ENCODE data around the gene LTN1. TPM values are rescaled to one million over a fixed set of nuclear protein-coding genes. Genes with fewer than 3 reads are reported as not detected.
"Not testable (repeated sequence)": the region's sequence is repeated elsewhere in the genome, so short reads cannot be mapped to it uniquely, and the experiment has no call there.

The LTN1 gene
- polyA plus RNA-seq, 3 donors = 5.1 to 5.4 (median 5.4) TPM

DNA sequence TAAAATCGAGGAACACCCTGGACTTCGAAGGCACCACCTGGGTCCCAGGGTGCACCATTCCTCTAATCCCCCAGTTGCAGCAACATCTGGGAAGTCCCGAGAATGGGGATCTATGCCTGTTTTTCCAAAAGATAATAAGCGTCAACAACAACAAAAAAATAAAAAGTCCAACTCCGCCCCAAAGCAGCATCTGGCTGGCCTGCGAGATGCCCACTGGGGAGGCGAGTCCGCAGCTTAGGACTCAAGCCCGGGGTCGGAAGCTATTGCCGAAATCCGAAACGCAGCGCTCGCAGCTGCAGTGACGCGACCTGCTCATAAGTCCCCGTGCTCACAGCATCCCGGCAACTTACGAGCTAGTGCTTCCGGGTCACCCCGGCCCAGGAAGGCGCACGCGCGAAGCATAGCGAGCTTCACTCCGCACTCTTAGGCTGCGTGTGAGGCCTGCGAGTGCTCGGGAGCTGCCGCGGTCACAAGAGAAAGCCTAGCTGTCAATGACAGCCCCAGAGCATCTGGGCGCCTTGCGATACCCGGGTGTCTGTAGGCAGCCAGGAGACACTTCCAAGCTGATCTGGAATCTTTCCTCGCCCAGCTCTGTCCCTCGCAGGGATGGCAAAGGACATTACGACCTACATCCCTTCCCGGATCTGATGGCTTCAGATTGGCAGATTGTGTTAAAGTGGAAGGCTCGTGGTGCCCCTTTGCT is 9.9 kb upstream of the LTN1 start:
- H3K27ac ChIP-seq (ENCODE audit: low read depth, low read length) = peak overlapping the region; percentile 96
- 0 to 1% (median 1%) methylated on average over 41 of the region's 41 CpGs for WGBS, 3 donors

DNA sequence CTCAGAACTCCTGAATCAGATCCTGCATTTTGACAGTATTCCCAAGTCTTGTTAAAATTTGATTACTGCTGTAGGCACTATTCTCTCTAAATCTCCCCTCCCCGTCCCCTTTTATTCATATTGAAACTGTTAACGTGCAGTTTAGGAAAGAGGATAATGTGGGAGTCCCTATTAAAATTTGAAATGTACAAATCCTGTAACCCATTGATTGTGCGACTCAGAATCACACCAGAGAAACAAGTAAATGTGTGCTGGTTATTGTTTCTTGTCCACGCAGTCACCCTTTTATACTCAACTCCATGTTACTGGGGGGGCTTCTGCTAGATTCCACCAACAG is 584 bp upstream of the LTN1 start:
- H3K27ac ChIP-seq (ENCODE audit: low read depth, low read length) = no peak overlapping the region
- WGBS, 3 donors = 25 to 53% (median 48%) methylated on average over 4 of the region's 4 CpGs

DNA sequence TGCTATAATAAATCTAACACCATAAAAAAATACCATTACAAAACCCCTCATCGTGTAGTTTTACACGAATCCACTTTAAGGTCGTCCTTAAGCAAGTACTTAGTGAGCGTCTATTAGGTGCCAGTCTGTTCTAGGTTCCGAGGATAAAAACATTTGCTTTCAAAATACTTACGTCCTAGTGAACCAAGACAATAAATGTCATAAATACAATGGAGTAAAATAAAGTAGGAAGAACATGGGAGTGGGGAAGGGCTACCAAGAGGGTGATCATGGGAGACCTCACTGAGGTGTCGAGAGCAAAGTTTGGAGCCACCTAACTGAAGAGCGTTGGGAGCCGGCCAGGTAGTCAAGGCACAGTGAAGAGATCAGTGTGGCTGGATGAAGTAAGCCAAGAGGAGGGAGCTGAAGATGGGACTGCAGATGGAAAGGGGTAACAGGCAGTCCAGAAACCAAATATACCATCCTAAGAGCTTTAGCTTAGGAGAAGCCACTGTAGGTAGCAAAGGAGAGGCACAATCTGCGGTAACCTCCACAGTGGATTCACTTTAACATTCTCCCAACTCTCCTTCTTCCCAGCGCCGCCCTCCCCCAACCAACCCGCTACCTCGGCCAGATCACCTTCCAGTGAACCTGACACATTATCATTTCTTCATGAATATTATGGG is 684 bp downstream of the LTN1 start:
- no peak overlapping the region for H3K27ac ChIP-seq (ENCODE audit: low read depth, low read length)
- 2 to 8% (median 4%) methylated on average over 14 of the region's 14 CpGs for WGBS, 3 donors

DNA sequence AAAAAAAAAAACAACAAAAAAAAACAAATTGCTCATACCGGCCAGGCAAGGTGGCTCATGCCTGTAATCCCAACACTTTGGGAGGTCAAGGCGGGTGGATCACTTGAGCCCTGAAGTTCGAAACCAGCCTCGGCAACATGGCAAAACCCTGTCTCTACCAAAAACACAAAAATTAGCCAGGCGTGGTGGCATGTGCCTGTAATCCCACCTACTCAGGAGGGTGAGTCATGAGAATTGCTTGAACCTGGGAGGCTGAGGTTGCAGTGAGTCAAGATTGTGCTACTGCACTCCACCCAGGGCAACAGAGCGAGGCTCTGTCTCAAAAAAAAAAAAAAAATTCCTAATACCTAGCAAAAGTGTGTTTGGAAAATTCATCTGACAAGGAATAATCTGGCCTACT is 4.5 kb downstream of the LTN1 start:
- WGBS, 3 donors = 92 to 93% (median 92%) methylated on average over 6 of the region's 6 CpGs
- not testable (repeated sequence) for H3K27ac ChIP-seq (ENCODE audit: low read depth, low read length)

DNA sequence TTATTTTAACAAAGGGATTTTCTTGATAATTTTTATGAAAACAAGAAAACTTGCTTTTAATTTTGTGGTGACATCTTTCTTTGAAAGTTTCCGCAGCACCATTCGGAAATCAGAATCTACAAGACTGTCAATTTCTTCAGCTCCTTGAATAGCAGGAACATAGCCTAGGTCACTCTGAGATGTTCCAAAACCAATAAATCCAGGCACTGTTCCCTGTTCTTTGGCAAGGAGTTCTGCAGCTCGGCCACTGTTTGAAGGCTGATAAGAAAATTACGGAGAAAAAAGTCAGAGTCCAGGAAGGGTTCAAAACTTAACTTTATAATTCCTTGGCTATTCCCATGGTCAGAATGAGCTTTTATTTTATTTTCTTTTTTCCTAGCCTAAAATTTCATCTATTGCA is 6.0 kb downstream of the LTN1 start:
- WGBS, 3 donors = 31 to 91% (median 66%) methylated on average over 4 of the region's 4 CpGs

DNA sequence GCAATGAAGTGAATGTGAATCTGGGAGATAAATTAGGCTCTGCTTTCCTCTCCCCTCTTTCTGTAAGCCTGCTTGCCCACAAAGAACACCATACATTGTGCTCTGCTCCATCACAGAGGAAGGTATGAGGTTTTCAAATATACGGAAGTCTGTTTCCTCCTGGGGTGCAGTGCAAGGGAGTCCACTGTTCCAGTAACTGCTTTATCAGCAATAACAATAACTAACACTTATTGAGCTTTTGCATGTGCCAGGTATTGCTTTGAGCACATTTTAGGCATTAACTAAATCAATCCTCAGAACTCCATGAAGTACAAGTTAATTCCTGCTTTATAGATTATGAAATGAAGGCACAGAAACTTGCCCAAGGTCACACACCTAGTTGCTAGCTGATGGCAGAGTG is 10.0 kb downstream of the LTN1 start:
- 74 to 91% (median 75%) methylated on average over 1 of the region's 1 CpG for WGBS, 3 donors
- H3K27ac ChIP-seq (ENCODE audit: low read depth, low read length) = no peak overlapping the region

More for the DNA sequence above, 6.0 kb downstream of the LTN1 start:
- no peak overlapping the region for H3K27ac ChIP-seq (ENCODE audit: low read depth, low read length)

DNA sequence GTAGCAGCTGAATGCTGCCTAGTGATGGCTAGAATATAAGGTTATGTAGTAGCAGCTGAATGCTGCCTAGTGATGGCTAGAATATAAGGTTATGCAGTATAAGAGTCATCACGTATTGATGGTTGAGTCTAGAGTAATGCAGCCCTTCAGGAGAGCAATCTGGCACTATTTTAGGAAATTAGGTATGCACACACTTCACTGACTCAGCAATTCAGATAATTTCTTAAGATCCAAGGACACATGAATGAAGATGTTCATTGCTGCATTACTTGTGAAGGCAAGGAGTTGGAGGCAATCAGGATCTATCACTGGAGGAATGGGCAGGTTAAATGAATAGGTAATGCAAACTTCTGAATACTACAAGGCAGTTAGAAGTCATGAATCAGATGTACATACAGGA is 13.6 kb downstream of the LTN1 start:
- WGBS, 3 donors = 91 to 96% (median 94%) methylated on average over 1 of the region's 1 CpG
- no peak overlapping the region for H3K27ac ChIP-seq (ENCODE audit: low read depth, low read length)

DNA sequence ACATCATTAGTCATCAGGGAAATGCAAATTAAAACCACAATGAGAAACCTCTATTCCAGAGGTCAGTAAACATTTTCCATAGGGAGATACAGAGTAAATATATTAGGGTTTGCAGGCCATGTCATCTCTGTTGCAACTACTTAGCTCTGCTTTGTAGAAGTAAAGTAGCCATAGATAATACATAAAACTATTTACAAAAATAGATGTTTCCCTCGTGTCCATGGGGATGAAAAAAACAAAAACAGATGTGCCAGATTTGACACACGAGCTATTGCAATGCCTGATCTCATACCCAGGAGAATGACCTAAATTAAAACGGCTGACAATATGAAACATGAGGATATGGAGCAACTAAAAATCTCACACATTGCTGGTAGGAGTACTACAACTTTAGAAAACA is 17.3 kb downstream of the LTN1 start:
- 39 to 66% (median 42%) methylated on average over 3 of the region's 3 CpGs for WGBS, 3 donors
- no peak overlapping the region for H3K27ac ChIP-seq (ENCODE audit: low read depth, low read length)

DNA sequence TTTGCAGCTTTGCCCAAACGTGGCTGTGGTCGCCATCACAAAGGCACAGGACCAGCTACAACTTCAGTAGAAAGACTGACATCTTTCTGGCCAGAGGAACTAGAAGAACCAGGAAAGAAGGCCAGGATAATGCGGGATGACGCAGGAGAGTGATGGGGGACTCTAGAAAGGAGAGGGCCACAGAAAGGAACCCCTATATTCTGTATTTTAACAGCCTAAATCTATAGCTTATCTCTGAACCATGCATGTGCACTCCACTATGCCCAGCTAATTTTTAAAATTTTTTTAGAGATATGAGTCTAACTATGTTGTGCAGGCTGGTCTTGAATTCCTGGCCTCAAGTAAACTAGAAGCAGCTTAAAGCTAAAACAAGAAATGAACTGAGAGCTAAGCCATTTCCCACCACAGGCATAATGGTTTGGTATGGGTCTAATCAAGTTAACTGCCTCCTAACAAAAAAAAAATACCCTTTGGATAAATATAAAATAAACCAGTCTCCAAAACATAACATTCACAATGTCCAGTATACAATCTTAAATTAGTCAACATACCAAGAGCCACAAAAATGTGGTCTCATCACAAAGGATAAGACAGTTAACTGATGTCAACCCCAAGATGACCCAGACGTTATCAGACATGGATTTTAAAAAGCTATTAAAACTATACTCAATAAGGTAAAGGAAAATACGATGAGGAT is 18.0 kb downstream of the LTN1 start:
- WGBS, 3 donors = 88 to 94% (median 89%) methylated on average over 6 of the region's 6 CpGs
- H3K27ac ChIP-seq (ENCODE audit: low read depth, low read length) = no peak overlapping the region

DNA sequence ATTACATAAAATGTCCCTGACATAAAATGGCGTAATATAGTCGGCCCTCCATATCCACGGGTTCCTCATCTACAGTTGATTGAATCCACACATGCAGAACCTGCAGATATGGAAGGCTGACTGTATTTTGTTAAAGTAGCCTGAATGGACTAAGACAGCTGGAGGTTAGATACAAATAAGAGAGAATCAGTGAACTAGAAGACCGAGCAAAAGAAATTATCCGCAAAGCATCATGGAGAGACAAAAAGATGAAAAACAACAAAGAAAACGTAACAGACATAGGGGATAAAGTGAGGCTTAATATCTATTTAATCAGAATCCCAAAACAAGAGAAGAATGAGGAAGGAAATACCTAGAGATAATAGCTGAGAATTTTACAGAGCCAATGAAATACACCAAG is 20.3 kb downstream of the LTN1 start:
- no peak overlapping the region for H3K27ac ChIP-seq (ENCODE audit: low read depth, low read length)
- 87 to 98% (median 96%) methylated on average over 6 of the region's 6 CpGs for WGBS, 3 donors

DNA sequence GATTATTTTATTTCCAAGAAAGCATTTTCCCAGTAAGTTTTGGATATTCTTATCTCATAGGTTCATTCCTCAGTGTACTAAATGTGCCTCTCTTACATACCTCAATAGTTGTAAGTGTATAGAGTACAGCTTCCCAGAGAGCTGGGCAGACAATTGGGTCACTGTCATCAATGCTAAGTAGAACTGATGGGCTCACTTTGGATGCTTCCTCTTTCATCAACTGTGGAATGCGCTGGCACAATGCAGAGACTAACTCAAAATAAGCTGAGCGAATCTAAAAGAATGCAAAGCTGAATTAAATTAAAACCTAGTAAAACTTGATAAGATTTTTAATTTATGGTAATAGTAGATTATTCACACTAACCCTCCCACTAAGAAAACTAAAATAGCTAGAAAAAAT is 21.5 kb downstream of the LTN1 start:
- no peak overlapping the region for H3K27ac ChIP-seq (ENCODE audit: low read depth, low read length)
- 95 to 100% (median 98%) methylated on average over 2 of the region's 2 CpGs for WGBS, 3 donors

DNA sequence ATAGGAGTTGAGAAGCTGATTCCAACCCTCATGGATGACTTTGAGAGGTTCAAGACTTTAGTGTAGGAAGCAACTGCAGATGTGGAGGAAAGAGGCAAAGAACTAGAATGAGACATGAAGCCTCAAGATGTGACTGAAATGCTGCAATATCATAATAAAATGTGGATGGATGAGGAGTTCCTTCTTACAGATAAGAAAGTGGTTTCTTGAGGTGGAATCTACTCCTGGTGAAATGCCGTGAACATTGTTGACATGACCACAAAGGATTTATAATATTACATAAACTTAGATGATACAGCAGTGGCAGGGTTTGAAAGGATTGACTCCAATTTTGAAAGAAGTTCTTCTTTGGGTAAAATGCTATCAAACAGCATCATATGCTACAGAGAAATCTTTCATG is 28.8 kb downstream of the LTN1 start:
- WGBS, 3 donors = 92 to 97% (median 97%) methylated on average over 1 of the region's 1 CpG
- H3K27ac ChIP-seq (ENCODE audit: low read depth, low read length) = no peak overlapping the region

DNA sequence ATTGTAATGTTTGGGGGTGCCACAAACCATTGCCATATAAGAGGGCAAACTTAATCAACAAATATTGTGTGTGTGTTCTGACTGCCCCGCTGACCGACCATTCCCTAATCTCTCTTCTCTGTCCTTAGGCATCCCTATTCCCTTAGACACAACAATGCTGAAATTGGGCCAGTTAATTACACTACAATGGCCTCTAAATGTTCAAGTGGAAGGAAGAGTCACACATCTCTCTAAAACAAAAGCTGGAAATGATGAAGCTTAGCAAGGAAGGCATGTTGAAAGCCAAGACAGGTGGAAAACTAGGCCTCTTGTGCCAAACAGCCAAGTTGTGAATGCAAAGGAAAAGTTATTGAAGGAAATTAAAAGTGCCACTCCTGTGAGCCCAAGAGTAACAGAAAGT is 30.2 kb downstream of the LTN1 start:
- H3K27ac ChIP-seq (ENCODE audit: low read depth, low read length) = no peak overlapping the region
- 76 to 87% (median 76%) methylated on average over 2 of the region's 2 CpGs for WGBS, 3 donors

DNA sequence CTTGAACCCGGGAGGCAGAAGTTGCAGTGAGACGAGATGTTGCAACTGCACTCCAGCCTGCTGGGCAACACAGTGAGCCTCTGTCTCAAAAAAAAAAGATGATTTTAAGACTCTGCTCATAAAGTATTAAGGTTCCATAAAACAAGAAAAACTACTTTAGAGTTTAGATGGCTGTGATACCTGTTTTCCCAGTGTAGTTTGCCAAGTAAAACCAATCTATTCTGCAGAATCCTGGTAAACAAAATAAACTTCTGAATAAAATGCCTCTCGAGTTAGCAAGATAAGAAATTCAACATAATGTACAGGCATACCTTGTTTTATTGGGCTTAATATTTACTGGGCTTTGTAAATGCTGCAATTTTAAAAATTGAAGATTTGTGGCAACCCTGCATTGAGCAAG is 30.8 kb downstream of the LTN1 start:
- 64 to 90% (median 83%) methylated on average over 3 of the region's 3 CpGs for WGBS, 3 donors
- no peak overlapping the region for H3K27ac ChIP-seq (ENCODE audit: low read depth, low read length)

DNA sequence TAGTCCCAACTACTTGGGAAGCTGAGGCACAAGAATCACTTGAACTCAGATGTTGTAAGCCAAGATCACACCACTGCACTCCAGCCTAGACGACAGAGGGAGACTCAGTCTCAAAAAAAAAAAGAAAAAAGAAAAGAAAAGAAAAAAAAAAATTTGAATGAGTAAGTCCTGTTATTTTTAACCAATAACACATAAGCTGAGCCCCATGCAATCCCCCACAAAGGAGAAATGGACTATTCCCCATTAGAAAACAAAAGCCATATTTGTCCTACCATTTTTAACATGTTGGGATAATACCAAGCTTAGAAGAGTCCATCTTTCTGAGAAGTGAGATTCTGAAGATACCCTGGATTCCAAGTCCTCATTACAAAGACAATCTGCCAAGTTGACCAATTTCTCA is 32.4 kb downstream of the LTN1 start:
- WGBS, 3 donors = 94 to 100% (median 95%) methylated on average over 1 of the region's 1 CpG
- no peak overlapping the region for H3K27ac ChIP-seq (ENCODE audit: low read depth, low read length)

DNA sequence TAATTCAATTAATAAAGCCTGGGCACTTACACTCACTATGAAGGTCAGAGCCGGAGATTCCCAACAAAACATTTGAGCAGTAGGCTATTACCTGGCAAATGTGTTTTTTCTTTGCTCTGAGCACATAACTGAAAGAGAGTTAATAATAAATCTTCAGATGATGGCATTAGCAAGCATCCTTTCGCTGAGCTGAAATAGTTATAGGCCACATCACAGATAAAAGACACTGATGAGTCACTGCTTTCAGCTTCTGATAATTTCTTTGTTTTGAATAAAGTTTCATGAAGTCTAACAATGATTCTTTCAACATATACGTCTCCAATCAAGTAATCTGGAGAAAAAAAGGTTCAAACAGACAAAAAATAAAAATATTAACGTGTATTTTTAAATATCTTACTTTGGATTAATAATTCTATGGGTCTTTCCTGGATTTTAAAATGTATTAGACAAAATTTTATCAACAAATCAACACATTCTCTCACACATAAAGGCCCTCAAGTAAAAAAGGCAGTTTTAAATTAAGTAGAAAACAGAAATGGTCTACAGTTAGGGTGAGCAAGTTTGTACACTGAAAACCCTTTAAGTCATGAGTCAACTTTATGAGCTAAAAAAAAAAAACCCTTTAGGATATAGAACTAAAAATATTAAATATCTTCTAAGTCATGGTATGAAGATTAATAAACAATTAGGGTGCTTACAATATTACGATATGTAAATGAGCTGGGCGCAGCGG is 33.1 kb downstream of the LTN1 start:
- 84 to 94% (median 92%) methylated on average over 7 of the region's 7 CpGs for WGBS, 3 donors
- no peak overlapping the region for H3K27ac ChIP-seq (ENCODE audit: low read depth, low read length)

DNA sequence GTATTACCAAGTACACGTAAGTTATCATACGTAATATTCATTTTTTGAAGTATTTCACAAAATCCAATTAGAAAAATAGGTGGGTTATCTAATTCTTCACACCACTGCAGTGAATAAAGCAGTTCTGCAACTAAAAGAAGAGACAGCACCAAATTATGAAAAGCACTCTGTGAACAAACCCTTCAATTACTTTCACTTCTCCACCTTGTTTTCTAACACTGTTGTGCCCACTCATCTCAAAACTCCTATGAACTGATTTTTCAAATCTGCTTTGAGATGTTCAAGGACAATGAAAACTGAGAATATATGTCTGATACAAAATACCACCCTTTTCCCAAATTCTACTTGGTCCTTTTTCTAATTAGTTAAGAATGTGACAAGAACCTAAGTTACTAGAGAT is 39.4 kb downstream of the LTN1 start:
- WGBS, 3 donors = 97 to 100% (median 99%) methylated on average over 2 of the region's 2 CpGs
- H3K27ac ChIP-seq (ENCODE audit: low read depth, low read length) = no peak overlapping the region

DNA sequence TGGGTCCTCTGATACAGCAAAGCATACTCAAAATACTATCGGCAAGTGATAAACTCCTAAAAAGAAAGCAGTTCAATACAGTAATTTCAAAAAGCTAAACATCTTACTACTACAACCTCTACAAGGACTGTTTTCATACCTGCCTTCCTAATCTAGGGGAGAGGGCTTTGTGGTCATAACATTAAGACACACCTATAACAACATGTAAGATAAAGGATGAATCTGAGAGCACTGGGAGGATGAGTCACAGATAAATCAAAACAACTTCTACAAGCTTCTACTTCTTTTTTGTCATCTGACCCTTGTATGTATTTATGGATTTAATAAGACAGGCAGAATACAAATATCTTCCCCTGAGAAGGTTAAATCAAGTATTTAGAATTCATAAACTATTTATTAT is 40.0 kb downstream of the LTN1 start:
- no peak overlapping the region for H3K27ac ChIP-seq (ENCODE audit: low read depth, low read length)
- WGBS, 3 donors = 95 to 100% (median 97%) methylated on average over 1 of the region's 1 CpG

DNA sequence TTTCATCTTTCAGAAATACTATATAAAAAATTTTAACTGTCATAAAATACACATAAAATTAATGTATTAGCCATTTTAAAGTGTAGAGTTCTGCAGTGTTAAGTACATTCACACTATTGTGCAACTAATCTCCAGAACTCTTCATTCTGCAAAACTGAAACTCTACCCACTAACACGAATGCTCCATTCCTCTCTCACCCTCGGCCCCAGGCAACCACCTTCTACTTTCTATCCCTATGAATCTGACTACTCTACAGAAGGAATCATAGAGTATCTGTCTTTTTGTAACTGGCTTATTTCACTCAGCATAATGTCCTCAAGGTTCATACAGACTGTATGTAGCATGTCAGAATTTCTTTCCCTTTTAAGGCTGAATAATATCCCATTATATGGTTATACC is 43.4 kb downstream of the LTN1 start:
- no peak overlapping the region for H3K27ac ChIP-seq (ENCODE audit: low read depth, low read length)
- WGBS, 3 donors = 77 to 89% (median 86%) methylated on average over 2 of the region's 2 CpGs
